DMS153 treated with DMSO at 0.1 percent for 48 hours (cell line): ENCODE results near the gene YIPF5.

Experiments
- DNase-seq: peaks from one replicate; lab custom pipeline; 2025; ENCODE audit not compliant: unreplicated experiment; lab: John Stamatoyannopoulos, UW

Gene YIPF5

GRCh38 chr5:144170276-144171024 lies at the start of gene YIPF5, which contains the start of gene KCTD16:
YIPF5 (minus strand) TSS chr5:144170659; CDS start chr5:144169955, 704 bp downstream.
KCTD16 (plus strand) TSS chr5:144170873.
- DNase-seq: peak; percentile 74

- DNase-seq: no peak
Observed at GRCh38 chr5:144219869-144220268, 49.4 kb upstream of the YIPF5 start.

DNA sequence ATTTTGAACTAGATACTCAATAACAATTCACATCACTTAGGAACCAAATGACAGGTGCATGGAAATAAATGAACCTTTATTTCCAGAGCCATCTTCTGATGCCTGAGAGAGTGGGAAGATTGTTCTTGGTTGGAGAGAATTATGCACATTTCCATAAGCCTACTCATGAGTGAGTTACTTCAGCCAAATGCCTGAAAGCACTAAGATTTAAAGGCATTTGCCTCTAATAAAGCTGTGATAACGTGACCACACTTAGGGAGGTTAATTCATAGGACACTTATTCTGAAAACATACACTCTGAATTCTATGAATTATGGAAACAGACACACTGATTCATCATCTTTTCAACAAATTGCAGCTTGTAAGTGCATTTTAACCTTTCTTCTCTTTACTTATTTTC lies 40.2 kb upstream of the YIPF5 start:
- DNase-seq: no peak

DNA sequence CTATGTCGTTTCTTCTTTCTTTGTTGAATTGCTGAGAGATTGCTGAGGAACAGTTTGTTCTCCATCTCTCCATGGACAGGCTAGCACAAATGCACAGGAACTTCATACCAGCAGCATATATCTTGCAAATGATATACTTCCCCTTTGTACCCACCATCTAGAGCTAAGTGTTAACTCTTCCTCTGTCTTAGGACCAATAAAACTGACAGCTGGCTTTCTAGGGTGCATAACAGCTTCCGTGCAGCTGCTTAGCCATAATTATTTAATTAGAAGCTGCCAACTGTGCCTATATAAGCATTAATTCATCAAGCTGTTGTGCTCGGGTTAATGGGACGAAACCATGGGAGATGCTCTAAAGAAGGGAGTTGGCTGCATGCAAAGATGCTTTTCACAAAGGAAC lies 38.9 kb upstream of the YIPF5 start:
- DNase-seq: no peak

DNA sequence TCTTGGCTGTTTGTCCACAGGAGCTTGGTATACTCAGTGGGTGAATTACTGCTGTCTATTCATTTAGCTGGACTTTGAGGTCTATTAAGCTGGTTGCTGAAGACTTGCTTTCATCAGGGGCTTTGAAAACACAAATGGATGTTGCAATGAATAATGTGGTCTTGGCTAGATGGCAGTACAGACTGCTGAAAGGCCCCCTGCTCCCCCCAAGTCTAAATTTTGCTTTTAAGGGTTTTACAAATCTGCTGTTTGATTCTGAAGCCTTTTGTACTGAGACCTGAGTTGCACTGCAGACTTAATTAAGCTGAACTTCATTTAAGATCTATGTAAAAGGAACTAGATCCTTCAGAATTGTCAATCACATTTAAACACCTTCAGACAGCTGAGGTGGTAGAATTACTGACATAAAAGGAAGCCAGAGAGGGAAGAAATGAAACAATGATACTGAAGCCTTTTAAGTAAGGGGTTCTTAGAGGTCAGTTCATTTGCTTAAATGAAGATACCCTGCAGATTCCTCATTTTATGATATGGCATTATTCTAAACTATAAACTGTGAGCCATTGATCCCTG lies 37.5 kb upstream of the YIPF5 start:
- DNase-seq: no peak

- no peak for DNase-seq
Observed at GRCh38 chr5:144206141-144206540, 35.7 kb upstream of the YIPF5 start.

GRCh38 chr5:144205141-144205551 lies 34.7 kb upstream of the YIPF5 start:
- DNase-seq: no peak

- peak; percentile 37 for DNase-seq
Observed at GRCh38 chr5:144203750-144204596, 33.5 kb upstream of the YIPF5 start.

DNA sequence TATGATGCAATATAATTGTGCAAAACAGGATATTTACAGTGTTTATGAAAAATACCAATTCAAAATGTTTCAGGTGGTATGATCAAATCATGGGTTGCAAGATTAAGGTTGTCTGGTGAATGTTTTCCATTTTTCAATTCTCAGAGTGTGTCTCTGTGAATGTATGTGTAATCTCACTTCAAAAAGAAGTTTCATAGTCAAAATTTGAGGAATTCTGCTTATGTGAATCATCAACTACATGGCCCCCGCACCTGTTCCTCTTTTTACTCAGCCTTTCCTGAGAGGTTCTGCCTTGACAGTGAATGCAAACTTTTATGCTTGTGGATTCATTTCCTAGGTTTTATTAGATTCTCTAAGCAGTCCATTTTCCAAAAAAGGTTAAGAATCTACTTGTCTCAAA lies 32.3 kb upstream of the YIPF5 start:
- no peak for DNase-seq

GRCh38 chr5:144202072-144202471 lies 31.6 kb upstream of the YIPF5 start:
- DNase-seq: no peak

- DNase-seq: no peak
Observed at GRCh38 chr5:144201588-144201987, 31.1 kb upstream of the YIPF5 start.

GRCh38 chr5:144198386-144198785 lies 27.9 kb upstream of the YIPF5 start:
- no peak for DNase-seq

GRCh38 chr5:144196612-144197011 lies 26.2 kb upstream of the YIPF5 start:
- no peak for DNase-seq

DNA sequence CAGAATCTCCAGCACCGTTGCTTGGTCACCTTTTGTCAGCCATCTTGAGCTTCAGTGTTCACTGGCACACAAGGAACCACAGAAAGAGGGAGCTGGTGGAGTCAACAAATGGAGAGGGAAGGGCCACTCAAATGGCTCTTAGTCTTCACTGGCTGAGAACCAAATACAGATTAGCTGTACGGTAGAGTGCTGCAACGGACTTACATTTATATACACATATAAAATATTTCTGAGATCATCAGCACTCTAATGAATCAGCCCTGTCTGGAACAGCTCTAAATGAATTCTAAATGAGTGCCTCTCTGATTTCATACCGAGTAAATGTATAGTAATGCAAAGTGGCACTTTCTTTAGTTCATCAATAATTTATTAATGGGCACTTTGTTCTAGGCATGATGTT lies 25.0 kb upstream of the YIPF5 start:
- DNase-seq: no peak

DNA sequence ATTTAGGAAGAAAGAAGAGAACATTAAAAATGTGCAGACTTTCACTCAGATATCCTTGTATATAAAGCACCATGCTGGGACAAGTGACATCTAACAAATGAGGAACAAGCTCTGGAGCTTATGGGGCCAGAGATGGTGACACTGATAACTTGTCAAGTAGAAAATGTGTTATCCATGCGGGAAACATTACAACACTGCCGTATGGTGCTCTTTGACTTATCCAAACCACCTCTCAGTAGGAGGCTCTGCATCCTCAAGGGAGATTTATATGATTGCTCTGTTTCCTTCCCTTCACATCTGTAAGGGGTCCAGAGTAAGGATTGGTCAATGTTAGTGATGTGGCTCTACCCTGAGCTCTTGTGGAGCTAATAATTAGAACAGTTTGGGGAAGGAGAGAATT lies 23.7 kb upstream of the YIPF5 start:
- DNase-seq: no peak

GRCh38 chr5:144192661-144193060 lies 22.2 kb upstream of the YIPF5 start:
- no peak for DNase-seq

DNA sequence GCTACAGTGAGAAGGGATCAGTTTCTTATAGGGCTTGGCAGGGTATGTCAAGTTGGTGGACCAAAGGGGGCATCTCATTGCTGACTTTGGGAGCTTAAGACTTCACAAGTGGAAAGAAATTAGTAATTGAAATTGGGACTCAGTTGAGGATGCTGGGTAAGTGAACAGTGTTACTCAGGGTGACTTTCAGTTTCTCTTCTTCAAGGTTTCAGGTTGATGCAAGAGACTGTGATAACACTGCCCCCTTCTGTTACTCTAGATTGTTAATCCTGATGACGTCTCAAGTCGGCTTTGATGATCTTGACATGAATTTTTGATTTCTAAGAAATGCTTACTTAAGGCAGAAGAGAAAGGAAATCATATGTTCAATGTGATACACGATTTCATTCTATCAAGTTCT lies 21.5 kb upstream of the YIPF5 start:
- DNase-seq: no peak

DNA sequence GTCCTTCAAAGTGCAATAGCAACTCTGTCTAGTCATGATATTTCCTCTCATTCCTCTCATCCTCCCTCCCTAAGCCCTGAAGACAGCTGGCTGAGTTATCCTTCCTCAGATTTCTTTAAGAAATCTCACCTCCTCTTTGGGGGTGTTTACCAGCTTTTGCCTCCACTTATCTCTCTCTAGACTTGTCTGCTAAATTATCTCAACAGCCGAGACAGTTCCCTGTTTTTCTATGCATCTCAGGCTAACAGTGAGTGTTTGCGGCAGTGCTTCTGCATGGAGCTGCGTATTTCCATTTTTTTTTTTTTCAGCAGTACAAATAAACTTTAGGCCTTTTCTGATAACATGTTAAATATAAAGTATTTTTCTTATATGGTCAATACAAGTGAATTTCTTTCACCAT lies 21.1 kb upstream of the YIPF5 start:
- DNase-seq: no peak

- DNase-seq: no peak
Observed at GRCh38 chr5:144189800-144190429, 19.5 kb upstream of the YIPF5 start.

GRCh38 chr5:144187699-144188294 lies 17.3 kb upstream of the YIPF5 start:
- DNase-seq: peak; percentile 38

- no peak for DNase-seq
Observed at GRCh38 chr5:144183254-144183889, 12.9 kb upstream of the YIPF5 start.
